GM21529 (cell line): Measurements from ENCODE around the gene DNAJC5.
"Not testable (repeated sequence)": the region's sequence is repeated elsewhere in the genome, so short reads cannot be mapped to it uniquely, and the experiment has no call there.

Experiments
- ATAC-seq: cut with Tn5 transposase; IDR thresholded peaks from one replicate; pipeline ENCODE4 v1.9.1; 2021; ENCODE audit not compliant: unreplicated experiment

Gene DNAJC5

DNA sequence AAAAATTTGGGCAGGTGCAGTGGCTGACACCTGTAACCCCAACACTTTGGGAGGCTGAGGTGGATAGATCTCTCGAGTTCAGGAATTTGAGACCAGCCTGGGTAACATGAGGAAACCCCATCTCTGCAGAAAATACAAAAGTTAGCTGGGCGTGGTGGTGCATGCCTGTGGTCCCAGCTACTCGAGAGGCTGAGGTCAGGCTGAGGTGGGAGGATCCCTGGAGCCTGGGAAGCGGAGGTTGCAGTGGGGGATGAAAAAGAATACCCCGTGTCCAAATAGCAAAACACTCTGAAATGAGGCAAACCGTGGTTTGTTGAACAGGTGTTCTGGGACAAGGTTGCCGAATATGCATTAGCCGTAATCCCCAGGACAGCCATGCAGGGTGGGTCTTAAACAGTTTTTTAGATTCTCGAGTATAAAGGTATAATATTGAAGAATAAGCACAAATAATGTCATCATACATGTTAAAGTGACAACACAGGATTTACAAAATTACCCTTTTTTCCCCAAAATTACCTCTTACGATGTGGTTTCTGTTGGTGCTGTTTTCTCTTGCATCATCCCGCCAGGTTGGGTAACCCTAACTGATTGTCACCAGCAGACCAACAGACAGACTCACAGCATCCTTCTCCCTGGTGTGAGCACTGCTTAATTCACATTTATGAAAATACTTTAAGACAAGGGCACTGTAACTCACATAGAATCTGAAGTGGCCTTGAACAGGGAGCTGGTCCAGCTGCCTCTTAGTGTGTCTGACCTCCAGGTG is 9.1 kb downstream of the DNAJC5 start:
- no peak for ATAC-seq

DNA sequence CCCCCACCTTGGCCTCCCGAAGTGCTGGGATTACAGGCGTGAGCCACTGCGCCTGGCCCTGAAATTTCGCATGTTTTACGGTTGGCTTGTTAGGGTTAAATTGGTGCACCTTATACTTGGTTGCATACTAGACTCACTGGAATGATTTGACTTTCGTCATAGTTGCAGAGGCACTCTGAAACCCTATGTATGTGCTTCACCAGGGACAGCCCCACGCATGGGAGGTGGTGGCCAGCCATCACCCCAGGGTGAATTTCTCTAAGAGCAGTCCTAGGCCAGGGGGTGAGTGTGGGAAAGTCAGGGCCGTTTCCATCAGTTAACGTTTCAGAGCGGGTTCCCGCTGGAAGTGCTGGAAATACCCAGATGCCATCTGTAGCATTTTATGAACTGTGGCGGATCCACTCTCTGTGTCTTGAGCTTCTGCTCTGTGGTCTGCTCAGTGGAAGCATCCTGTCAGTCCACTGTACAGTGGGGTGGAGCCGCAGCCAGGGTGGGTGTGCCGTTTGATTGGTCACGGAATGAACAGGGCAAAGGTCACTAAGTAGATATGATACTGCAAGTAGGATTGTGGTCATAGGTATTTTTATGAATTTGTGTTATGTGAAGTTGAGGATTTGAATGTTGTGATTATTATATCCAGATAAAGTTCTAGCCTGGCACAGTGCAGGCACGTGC is 13.2 kb downstream of the DNAJC5 start:
- no peak for ATAC-seq

DNA sequence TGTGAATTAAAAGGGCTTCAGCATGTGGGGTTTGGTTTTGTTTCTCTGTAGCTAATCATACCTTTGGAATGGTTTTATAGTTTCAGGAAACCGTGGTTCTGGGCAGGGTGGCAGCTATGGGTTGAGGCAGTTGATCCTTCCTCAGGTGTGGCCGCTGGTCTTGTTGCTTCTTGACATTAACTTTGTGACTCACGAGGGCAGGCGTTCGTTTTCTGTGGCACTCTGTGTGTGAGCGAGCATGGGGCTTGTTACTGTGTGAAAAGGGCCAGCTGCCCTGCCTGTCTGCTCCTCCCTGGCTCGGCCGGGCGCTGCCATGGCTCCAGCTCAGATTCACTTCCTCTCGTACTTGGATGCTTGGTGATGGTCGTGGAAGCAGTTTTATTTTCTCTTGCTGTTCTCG is 16.2 kb downstream of the DNAJC5 start:
- ATAC-seq = no peak

DNA sequence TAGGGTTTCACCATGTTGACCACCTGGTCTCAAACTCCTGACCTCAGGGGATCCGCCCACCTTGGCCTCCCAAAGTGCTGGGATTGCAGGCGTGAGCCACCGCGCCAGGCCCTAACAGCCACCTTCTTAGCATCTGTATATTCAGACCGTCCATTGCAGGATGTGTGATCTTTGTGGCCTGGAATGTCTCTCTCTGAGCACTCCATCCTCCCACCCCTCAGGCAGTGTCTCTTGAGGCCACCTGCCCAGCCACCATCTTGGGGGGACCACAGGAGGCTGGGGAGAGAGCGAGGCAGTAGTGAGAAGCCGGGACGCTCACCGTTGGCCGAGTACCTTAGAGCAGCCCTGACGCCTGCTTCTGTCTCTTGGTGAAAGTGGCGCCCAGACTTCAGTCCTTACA is 18.8 kb downstream of the DNAJC5 start:
- ATAC-seq = no peak

DNA sequence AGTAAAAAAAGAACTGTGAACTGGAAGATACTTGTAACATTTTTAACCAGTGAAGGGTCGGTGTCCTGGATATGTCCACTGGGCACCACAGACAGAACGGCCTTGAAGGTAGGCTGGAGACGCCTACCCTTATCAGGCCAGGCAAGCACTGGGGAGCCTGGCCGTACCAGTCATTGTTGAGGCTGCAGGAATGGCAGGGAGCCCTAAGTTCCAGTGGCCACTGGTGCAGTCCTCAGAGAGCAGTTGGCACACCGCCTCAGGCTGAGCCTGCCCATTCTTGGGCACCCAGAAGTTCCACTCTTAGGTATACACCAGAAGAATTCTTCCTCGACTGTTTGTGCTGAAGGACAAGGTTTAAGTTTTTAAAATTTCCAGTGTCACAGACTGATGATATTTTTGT is 20.5 kb downstream of the DNAJC5 start:
- no peak for ATAC-seq

DNA sequence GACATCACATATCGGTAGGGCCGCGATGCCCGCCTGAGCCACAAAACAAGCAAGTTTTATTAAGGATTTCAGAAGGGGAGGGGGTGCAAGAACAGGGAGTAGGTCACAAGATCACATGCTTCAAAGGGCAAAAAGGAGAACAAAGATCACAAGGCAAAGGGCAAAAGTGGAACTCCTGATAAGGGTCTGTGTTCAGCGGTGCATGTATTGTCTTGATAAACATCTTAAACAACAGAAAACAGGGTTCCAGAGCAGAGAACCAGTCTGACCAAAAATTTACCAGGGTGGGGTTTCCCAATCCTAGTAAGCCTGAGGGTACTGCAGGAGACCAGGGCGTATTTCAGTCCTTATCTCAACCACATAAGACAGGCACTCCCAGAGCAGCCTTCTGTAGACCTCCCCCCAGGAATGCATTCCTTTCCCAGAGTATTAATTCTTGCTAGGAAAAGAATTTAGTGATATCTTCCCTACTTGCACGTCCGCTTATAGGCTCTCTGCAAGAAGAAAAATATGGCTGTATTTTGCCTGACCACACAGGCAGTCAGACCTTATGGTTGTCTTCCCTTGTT is 21.5 kb downstream of the DNAJC5 start:
- not testable (repeated sequence) for ATAC-seq

DNA sequence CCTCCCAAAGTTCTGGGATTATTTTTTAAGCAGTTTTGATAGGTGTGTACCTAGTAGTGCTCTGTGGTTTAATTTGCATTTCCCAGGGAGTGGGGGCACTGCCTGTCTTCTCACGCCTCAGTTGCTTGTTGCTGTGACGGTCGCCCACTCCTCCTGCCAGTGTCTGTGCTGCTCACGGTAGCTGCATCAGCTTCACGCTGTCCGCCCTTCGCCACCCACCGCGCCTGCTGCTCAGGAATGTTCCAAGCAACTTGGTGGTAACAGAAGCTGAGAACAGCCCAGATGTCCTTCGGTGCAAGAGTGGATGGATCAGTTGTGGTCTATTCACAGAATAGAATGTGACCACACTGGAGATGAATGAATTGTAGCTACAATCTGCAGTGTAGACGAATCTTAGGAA is 22.9 kb downstream of the DNAJC5 start:
- no peak for ATAC-seq

DNA sequence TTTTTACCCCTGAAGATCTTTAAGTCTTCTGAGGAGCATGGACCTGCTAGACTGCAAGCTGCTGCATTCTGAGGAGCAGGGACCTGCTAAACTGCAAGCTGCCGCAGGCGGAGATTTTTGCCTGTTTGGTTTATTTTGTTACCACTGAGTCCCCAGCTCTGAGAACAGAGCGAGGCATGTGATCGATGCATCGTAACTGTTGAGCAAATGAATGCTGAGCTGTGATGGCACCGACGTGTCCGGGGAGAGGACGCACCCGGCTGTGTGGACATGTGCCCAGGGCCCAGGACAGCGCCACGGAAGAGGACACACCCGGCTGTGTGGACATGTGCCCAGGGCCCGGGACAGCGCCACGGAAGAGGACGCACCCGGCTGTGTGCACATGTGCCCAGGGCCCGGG is 24.2 kb downstream of the DNAJC5 start:
- ATAC-seq = no peak

DNA sequence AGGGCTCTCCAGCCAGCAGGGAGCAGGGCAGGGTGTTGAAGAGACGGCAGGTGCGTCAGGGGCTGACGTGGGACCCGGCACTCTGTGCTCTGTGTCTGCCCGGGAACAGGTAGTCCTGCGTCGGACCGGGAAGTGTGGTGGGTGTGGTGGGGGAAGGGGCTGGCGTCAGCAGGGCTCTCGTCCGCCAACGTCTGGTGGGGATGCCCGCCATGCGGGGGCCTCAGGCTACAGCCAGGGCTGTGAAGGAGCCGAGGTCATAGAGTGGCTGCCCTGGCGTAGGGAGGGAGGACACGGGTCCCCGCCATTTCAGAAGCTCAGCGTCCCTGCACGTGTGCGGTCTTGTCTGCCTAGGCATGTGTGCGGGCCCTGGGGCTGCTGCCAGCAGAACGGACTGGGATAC is 25.3 kb downstream of the DNAJC5 start:
- ATAC-seq = no peak

DNA sequence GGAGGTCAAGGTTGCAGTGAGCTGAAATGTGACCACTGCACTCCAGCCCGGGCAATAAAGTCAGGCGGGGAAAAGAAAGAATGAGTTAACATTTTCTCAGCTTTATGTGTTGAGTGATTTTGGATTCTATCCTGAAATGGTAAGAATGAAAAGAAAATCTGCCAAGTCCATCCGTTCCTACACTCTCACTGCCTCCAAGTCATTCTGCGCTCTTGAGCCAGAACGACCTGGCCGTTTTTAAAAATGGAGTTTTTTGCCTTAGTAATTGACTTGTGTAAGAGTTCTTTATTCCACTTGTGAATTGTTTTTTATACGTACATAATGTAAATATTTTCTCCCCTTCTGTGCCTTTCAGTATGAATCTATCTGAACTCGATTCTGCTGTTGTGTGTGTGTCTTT is 28.7 kb downstream of the DNAJC5 start:
- no peak for ATAC-seq

DNA sequence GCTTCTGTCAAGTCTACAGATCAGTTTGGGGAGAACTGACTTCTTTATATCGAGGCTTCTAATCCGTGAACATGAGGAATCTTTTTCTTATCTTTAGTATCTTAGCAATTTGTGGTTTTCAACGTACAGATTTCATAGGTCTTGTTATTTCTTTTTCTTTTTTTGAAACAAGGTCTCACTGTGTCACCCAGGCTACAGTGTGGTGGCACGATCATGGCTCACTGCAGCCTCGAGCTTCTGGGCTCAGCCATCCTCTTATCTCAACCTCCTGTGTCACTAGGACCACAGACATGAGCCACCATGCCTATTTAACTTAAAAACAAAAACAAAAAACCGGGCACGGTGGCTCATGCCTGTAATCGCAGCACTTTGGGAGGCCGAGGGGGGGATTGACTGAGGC is 29.3 kb downstream of the DNAJC5 start:
- no peak for ATAC-seq

DNA sequence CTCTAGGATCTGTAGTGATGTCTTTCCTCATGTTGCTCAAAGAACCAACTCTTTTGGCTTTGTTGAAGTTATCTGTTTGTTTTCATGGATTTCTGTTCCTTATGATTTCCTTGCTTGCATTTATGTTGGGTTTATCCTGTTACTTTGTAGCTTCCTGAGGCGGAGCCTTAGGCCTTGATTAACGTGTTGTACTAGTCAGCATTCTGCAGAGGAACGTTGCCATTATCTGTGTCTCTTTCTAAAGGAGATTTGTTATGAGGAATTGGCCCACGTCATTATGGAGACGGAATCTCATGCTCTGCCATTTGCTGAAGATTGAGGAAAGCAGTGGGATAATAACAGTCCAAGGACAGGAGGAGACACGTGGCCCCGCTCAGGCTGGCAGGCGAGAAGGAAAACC is 31.4 kb downstream of the DNAJC5 start:
- no peak for ATAC-seq

DNA sequence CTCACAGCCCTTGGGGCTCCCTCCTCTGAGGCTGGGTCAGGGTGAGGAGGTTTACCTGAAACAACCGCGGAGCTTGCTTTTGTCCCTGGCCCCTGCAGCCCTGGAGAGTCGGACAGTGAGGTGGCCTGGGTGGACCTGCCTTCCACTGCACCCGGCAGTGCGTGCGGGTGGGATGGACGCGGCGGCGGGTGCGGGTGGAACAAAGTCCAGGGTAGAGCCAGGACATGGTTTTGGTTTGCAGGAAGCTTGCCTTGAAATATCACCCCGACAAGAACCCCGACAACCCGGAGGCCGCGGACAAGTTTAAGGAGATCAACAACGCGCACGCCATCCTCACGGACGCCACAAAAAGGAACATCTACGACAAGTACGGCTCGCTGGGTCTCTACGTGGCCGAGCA is 34.1 kb downstream of the DNAJC5 start:
- ATAC-seq = no peak

DNA sequence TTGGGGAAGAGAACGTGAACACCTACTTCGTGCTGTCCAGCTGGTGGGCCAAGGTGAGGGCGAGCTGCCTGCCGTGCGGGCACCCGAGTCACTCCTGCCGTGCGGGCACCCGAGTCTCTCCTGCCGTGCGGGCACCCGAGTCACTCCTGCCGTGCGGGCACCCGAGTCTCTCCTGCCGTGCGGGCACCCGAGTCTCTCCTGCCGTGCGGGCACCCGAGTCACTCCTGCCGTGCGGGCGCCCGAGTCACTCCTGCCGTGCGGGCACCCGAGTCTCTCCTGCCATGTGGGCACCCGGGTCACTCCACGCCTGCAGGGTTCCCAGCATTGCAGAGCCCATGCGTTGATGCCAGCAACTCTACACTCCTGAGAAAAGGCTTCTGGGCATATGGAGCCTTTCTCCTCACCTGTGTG is 34.6 kb downstream of the DNAJC5 start:
- ATAC-seq = not testable (repeated sequence)

DNA sequence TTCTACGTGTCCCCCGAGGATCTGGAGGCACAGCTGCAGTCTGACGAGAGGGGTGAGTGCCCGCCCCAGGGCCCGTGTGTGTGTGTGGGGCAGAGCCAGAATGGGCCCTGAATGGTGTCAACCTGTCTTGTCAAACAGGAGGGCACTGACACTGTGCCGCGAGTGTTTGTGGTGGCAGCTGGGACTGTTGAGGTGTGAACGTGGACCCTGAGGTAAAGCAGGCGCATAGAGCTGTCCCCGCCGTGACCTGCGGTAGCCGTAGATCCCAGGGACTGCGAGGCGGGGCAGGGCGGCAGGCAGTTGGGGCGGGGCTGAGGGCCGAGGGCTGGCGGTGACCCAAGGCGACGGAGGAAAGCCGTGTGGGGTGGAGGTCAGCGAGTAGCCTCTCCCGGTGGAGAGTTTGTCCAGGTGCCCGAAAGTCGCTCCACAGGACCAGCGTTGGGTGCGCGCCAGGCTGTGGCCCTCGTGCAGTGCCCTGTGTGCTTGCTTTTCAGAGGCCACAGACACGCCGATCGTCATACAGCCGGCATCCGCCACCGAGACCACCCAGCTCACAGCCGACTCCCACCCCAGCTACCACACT is 36.1 kb downstream of the DNAJC5 start:
- ATAC-seq = no peak

DNA sequence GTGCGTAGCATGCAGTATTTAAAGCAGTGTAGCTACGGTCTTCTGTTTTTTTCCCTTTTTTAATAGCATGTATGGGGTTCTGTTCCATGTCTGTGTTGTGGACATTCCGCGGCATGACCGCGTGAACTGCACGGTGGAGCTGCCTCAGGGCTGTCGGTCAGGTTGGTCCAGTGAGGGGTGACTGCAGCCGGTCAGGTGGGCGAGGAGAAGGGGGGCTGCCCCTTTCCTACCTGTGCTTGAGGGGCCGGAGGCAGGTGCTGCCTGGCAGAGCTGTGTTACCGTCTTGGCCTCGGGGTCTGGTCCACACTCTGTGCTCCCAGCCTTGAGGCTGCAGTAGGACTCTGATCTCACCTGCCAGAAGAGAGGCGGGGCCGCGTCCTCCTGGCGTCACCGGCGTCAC is 36.8 kb downstream of the DNAJC5 start:
- ATAC-seq = no peak

DNA sequence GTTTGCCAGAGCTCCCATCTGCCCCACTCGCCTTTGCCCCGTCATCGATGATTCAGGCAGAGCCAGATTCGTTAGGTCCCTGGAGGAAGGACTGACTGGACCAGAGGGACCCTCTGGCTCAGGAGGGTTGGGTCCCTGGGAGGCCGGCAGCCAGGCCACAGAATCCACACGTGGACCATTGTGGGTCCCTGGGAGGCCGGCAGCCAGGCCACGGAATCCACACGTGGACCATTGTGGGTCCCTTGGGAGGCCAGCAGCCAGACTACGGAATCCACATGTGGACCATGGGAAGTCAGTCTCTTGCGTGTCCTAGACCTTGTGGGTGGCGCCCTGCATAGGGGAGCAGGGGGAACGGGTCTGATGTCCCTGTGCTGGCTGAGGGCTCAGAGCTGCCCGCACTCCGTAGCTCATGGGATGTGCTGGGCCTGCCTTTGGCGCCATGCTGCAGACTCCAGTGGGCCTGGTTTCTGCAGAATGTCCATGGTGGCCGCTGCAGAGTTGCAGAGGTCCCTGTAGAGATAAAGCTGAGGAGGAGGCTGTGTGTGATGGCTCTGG is 37.8 kb downstream of the DNAJC5 start:
- no peak for ATAC-seq

DNA sequence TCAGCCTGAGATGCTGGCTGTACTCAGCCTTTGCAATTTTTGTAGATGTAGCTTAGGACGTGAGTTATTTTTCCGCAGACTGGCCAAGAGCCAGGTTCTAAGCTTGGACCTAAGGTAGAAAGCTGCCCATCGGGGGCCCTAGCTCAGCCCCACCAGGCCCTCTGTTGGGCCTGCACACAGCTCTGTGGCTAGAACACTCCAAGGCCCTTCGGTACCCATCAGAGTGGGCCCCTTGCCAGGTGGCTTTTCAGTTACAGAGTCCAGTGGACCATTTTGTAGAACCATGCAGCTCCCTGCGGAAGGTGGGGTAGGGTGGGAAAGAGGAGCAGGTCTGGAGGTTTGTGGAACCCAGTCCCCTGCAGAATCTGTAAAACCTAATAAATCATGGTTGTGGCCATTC is 38.7 kb downstream of the DNAJC5 start:
- no peak for ATAC-seq

DNA sequence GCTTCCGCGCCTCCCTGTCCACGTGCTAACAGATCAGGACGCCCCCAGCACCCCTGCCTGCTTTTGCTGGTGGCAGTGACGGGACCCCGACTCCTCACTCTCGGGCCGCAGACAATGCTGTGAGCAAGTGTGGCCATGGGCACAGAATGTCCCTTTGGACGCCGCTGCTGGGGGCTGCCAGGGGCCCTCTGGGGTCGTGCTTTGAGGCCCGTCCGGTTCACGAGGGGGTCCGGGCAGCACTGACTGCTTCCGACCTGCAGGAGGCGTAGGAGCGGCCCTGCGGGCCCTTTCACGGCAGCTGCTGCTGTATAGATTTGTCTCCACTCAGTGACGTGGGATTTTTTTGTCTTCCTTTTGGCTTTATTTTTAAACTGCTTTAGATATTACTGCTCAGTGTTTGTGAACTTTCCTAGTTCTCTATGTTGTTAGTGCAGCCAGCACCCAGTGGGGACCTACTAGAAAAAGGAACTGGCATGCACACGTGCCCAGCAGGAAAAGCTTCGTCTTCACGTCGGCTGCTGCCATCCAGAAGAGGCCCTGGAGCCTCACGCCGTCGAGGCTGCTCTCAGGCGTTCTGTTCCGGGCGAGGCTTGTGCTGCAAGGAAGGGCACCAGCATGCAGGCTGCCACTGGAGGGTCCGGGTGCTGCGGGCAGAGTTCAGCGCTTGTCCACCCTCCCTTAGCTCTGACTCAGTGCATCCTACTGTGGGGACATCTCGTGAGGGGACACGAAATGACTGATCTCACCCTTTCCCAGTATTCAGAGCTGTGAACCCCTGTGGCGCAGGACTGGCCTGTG is 39.5 kb downstream of the DNAJC5 start:
- ATAC-seq = no peak

DNA sequence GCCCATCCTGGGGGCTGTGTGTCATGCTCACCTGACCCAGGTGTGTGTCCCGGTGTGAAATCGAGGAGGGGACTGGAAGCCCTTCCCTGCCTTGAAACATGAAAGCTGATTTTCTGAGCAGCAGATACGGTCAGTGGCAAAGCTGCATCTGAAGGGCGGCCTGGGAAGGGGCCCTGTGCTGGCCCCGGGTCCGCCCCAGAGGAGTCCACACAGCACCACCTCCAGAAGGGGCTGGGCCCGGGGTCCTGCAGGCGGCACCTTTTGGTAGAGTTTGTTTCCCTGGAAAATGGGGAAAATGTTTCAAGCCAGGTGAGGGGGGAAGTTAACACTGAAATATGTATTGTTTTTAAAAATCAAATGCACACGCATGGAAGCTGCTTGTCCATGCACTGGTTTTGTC is 40.5 kb downstream of the DNAJC5 start:
- no peak for ATAC-seq

DNA sequence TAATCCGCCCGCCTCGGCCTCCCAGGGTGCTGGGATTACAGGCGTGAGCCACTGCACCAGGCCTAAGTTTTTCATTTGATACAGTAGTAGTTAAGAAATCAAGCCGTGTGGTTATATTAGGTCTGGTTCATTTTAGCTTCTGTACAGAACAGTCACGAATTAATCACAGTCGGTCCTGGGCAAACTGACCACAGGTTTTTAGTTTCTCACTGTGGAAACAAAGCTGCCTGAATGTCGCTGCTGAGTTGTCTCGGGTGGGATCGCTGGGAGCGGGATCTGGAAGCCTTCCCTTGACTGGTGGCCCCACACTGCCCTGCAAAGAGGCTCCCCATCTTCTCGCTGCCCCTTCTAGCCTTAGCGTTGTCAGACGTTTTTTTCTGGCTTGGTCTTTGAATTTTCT is 42.7 kb downstream of the DNAJC5 start:
- no peak for ATAC-seq
